HG03060 (cell line): ENCODE data around the gene MBLAC1.

ENCODE experiments used
- ATAC-seq: cut with Tn5 transposase; IDR thresholded peaks from one replicate; pipeline ENCODE4 v1.9.1; 2021; ENCODE audit warnings: low read depth, moderate number of reproducible peaks; ENCODE audit not compliant: unreplicated experiment

MBLAC1 gene

DNA sequence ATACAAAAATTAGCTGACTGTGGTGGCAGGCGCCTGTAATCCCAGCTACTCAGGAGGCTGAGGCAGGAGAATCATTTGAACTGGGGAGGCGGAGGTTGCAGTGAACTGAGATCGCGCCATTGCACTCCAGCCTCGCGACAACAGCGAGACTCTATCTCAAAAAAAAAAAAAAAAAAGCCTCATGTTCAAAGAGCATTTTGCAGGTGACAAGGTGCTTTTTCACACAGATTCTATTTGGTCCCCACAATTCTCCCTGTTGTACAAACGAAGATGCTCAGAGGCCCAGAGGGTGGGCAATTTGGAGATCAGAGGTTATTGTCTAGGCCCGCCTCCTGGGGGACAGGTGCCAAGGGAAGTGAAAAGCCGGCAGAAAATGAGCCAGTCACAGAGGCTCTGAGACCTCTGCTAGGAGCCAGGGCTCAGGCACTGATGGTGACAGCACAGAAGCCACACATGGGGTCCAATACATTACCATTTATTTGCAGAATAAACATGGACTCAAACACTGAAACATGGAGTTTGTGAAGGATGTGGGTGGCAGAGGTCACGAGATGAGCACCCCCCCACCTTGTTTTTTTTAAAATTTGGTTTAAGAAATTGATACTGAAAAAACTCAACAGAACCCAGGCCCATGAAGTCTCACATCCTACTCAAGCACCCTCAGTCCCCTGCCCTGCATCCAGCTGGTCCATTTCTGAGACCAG is 42.5 kb downstream of the MBLAC1 start:
- ATAC-seq = no peak

DNA sequence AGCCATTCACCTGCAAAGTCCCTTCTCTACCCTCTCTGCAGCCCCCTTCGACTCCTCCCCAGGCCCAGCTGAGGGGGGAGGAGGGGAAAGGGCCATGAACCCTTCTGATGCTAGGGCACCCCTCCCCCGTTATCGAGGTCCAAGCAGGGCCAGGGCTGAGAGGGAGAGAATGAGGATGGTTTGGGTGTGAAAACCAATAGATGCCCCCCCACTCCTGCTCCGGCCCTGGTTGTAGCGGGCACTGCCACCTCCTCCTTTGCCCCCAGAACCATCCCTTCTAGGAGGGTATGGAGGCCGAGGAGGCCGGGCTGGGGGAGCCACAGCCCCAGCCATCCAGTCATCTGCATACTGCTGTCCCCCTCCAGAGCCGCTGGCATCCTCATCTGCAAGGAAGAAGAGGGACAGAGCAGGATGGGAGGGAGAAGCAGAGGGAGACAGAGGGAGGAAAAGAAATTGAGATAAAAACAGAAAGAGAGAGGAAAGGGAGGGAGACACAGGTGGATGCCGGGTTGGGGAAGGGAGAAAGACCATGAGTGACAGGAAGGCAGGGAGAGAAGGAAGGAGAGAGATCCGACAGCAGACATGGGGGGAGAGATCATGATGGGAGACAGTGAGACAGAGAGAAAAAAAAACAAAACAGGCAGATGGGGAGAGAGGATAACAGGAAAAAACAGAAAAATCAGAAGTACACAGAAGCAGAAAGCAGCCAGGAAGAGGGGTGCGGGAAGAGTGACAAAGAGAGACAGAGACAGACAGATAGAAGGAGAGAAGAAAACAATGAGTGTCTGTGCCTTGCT is 43.5 kb downstream of the MBLAC1 start:
- ATAC-seq = no peak

- ATAC-seq = no peak
These were observed 44.4 kb downstream of the MBLAC1 start for GRCh38 chr7:100171087-100171681.

DNA sequence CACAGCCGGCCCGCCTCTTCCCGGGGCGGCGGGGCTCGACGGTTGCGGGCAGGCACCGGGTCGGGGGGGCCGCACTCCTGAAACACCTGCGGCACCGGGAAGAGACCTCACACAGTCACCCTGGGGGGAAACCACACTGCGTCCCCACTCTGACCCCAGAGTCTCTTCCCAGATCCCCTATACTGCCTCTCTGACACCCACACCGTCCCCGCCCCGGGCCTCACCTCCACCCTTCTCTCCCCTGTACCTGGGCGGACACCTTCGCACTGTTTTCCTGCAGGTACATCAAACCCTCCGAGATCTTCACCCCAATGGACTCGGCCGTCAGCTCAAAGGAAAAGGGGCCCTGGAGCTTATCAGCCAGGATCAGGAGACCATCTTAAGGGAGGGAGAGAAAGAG is 45.1 kb downstream of the MBLAC1 start:
- ATAC-seq = no peak

DNA sequence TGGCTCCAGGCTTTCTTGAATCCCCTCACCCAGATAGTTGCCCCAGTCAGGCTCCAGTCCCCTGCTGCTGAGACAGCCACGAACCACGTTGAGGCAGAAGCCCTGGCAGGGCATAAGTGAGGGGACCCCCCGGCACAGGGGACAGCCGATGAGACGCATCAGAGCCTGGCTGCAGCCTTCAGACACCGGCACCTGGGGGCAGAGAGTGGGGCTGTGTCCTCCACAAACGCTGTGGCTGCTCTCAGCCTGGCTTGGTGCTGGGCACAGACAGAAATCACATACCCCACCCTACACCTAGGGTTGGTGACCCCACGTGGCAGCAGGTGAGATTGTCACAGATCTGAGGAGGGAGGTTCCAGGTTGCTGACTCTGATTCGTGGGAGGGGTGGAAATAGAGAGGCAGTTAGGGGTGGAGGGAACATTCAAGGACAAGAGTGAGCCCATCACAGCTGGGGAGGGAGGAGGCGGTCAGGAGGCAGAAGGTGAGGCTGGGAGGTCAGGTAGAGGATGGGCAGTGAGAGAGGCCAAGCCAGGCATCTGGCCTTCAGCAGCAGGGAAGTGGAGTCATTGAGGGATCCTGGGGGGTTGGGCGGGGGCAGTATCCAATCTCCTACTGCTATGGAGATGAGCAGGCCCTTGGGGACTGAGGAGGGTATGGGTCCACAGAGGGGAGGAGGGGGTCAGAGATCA is 47.2 kb downstream of the MBLAC1 start:
- ATAC-seq = no peak

DNA sequence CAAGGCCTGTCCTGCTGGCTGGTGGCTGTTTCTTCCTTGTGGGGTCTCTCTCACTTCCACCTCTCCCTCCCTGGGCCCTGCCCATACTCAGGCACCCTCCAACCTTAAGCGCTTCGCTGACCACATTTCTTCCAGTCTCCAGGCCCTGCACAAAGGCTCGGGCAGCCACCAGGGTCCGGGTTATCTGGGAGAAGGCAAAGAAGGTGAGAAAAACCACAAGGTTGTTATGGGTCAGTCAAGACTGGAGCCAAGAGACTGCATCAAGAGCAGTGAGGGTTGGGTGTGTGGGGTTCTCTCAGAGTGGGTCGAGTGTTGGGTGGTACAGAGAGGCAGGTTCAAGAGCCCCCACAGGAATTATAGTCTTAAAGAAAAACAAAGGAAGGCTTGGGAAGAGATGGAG is 47.8 kb downstream of the MBLAC1 start:
- ATAC-seq = no peak

DNA sequence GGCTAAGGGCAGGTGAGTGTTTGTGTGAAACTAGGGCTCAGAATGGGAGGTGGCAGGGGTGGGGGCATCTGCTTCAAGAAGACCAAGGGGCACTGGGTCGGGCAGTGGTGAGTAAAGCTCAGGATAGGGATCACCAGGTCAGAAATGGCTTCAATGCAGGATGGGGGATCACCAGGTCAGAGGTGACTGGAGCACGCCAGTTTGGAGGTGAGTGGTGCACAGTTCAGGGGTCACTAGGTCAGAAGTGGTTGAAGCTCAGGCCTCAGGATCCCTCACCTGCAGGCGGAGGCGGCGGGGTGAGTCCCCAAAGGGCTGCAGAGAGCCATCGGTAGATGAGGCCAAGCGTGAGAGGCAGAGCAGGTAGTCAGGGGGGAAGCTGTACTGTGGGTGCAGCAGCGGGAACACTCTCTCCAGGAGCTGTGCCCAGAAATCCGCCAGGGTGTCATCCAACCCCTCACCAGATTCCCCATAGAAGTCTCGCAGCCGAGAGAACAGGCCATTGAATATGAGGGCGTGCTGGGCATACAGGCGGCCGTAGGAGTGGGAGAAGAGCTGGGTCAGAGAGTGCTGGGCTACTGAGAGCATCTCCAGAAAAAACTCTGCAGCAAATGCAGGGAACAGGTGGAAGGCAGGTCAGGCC is 48.6 kb downstream of the MBLAC1 start:
- no peak for ATAC-seq

GRCh38 chr7:100176096-100177044 is 49.6 kb downstream of the MBLAC1 start:
- no peak for ATAC-seq

DNA sequence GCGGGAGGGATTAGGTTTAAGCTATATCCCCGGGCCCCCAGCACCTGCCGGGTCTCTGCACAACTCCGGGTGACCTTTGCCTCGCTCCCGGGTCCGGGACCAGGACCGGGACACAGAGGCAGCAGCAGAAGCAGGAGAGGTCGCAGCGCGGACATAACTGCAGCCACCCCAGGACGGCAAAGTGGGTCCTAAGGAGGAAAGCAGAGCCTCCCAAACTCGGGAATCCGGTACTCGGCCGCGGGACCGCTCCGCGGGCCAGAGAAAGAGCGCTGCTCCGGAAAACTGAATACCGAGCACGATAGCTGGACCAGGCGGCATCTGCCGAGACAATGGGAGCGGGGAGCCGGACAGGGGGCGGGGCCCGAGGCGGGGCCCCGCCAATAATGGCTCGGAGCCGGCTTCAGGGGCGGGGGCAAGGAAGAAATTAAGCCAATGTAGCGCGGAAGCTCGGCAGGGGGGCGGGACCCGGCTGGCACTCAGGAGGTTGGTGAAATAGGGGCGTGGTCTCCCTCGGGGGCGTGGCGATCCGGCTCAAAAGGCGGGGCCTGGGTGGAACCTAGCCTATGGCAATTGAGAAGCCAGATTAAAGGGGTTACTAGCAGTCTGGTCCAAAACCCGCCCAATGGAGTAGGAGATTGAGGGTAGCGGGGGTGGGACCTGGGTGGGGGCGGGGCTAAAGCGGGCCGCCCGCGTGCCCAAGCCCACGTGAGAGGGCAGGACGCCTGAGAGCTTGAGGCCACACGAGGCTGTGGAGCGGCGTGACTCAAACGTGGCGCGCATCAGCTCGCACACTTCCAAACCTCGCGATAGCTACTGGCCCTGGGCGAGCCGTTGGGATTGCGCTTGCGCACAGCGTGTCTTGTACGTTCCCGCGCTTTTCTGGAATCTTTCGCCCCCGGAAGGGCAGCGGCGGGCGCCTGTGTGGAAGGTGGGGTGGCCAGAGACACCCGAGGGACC is 50.6 kb downstream of the MBLAC1 start, which contains the start of the genes GPC2 and STAG3:
Gene GPC2 (minus strand): TSS at position 337 of the 957 bp plus-strand sequence. CDS start 182 bp downstream, at position 155.
Gene STAG3 (plus strand): TSS at position 874 of the 957 bp plus-strand sequence. CDS start 2,639 bp downstream, outside the sequence.
- ATAC-seq = peak; percentile 82
